GM18858 (cell line): ENCODE data around the gene GCGR.

ENCODE experiments used
- ATAC-seq: cut with Tn5 transposase; IDR thresholded peaks from one replicate; pipeline ENCODE4 v1.9.1; 2021; ENCODE audit not compliant: unreplicated experiment

GCGR gene

DNA sequence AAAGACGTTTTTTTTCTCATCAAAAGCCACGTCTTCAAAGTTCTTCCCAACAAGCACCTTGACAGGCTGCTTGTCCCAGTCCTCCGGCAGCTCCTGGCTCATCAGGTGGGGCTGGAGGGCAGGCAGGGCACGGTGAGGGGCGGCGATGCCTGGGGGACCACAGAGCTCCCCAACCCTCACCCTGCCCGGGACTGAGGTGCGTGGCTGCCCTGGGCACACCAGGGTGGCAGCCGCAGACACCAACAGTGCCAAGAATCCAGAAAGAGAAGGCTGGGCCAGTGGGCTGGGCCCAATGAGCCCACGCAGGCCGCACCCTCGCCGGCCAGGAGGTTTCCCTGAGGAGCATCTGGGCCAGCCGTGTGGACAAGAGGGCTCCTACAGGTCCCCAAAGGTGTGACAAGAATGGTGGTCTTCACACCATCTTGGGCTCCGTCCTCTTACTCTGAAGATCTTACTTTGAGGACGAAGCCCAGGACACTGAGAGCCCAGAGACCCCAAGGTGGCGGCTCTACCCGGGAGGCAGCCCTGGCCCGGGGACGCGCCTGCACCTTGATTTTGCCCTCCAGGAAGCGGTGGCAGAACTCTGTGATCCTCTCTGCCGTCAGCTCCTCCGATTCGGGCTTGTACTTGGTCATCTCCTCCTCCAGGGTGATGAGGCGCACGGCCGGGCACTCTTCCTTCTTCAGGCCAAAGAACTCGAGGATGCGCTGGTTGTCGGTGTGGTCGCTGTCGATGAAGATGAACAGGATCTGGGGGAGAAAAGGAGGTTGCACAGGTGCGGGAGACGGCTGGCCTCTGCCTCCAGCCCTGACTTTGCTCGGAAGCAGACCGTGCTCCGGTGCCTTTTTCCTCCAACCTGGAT is 42.2 kb downstream of the GCGR start:
- no peak for ATAC-seq

- no peak for ATAC-seq
Observed at GRCh38 chr17:81846743-81847689, 43.1 kb downstream of the GCGR start.

DNA sequence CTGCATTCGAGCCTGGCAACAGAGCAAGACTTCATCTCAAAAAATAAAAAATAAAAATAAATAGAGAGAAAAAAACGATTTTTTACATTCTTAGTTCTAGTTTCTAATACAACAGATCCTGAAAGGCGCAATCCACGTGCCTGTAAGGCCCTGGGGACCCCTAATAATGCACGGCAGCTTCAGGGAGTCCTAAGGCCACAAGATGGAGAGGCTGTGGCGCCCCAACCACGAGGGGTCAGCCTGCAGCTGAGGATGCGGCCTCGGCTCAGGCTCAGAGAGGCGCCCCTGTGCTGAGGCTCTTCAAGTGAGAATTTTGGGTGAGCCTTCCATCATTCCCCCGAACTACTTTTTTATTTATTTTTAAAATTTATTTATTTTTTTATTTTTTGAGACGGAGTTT is 45.5 kb downstream of the GCGR start:
- no peak for ATAC-seq

GRCh38 chr17:81851423-81851822 is 47.5 kb downstream of the GCGR start:
- no peak for ATAC-seq

DNA sequence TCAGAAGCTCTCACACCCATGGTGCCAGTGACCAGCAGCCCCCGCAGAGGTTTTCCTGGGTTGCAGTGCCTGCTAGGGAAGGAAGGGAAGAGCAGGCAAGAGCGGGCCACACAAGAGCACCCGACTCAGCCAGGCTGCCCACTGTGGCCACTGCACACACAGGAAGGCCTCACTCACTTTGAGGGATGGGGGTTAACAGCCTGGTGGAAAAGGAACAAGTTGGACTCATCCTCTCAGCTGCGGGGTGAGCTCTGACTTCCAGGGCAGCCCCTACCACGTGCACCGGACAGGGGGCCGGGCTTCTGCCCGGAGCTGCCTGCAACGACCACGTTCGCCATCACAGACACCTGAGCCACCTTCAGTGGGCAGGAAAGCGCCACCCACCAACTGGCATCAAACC is 48.3 kb downstream of the GCGR start:
- ATAC-seq = no peak

- no peak for ATAC-seq
Observed at GRCh38 chr17:81854974-81855774, 51.2 kb downstream of the GCGR start.

DNA sequence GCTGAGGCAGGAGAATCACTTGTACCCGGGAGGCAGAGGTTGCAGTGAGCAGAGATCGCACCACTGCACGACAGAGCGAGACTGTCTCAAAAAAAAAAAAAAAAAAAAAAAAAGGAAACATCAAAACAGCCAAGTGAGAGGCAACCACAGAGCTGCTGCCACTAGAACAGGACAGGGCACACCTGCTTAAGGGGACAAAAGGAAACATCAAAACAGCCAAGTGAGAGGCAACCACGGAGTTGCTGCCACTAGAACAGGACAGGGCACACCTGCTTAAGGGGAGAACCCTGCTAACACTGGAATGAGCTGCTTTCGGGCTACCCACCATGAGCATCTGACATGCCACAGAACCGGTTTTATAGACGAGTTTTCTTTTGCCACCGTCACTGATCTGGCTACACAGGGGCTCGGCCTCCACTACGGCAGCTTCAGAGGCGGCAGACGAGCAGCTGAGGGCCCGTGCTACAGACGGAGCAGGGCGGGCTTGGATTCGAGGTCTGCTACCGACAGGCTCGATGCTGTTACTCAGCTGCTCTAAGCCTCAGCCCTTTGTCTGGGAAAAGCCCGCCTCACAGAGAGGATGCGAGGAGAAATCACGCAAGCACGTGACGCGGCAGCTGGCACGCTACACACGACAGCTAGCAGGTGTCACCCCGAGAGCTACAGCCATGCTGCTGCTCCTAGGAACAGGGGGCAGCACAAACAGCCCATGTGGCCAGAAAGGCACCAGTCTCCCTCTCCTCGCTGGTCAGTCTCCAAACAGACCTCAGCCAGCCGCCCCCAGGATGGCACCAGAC is 54.4 kb downstream of the GCGR start:
- ATAC-seq = no peak

GRCh38 chr17:81858967-81859905 is 55.3 kb downstream of the GCGR start:
- ATAC-seq = no peak

DNA sequence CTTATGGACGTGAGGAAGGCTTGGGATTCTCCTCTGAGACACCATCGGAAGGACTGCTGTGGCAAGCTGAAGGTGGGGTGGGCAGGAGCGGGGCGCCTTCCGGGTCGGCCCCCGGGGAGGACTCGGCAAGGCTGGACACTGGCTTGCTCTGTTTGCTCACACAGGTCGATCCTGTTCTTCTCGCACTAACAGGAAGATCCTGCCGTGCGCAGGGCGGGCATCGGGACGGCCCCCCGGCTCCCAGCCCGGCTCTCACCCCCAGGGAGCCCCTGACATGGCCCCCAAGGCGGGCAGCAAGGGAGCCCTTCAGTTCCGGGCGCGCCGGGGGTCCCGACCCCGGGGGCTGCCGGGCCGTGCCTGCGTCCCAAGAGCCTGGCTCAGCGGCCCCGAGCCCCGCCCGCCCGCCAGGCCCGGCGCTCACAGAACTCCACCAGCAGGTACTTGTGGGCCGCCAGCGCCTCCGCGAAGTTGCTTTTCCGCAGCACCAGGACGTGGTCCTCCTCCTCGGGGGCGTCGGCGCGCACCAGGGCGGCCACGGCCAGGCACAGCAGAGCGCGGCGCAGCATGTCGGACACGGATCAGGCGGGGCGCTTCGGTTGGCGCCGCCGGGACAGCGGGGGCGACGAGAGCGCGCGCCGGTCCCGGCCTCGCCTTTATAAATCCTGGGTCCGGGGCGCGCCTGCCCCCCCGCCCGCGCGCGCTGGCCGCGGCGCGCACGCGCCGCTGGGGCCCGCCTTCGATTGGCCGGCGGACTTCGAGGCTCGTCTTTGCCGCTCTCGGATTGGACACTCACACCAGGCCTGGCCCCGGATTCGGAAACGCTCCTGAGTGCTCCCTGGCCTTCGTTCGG is 56.2 kb downstream of the GCGR start, which contains the start of gene P4HB:
P4HB (minus strand) TSS at position 630 of the 850 bp plus-strand sequence; CDS start at position 566, 64 bp downstream.
- ATAC-seq = no peak

- ATAC-seq = peak; percentile 71
Observed at GRCh38 chr17:81860756-81861568, 57.0 kb downstream of the GCGR start.

GRCh38 chr17:81863123-81863675 is 59.2 kb downstream of the GCGR start:
- no peak for ATAC-seq
